ENCODE measurements around the gene METTL2A.
"Not testable (repeated sequence)": the region's sequence is repeated elsewhere in the genome, so short reads cannot be mapped to it uniquely, and the experiment has no call there.

The METTL2A gene

GRCh38 chr17:62423647-62424461 lies at the start of gene METTL2A:
TSS of gene METTL2A (plus strand) at chr17:62423897. CDS start at chr17:62423903, 6 bp downstream.
- DNase-seq = peak in 50 of 51 donors; percentile 8 to 87 (median 66)

- DNase-seq = no peak
Measured at GRCh38 chr17:62380253-62380652, 43.4 kb upstream of the METTL2A start, which contains the start of gene EFCAB3. TSS of gene EFCAB3 (plus strand) at chr17:62380553. CDS start at chr17:62382980, 2,427 bp downstream.

GRCh38 chr17:62381561-62381960 lies 42.1 kb upstream of the METTL2A start:
- no peak for DNase-seq

- no peak for DNase-seq
Measured at GRCh38 chr17:62388856-62389255, 34.8 kb upstream of the METTL2A start.

- DNase-seq = no peak
Measured at GRCh38 chr17:62392908-62393307, 30.8 kb upstream of the METTL2A start.

- no peak for DNase-seq
Measured at GRCh38 chr17:62398891-62399290, 24.8 kb upstream of the METTL2A start.

- no peak for DNase-seq
Measured at GRCh38 chr17:62405451-62405850, 18.2 kb upstream of the METTL2A start.

- not testable (repeated sequence) for DNase-seq
Measured at GRCh38 chr17:62413090-62413489, 10.6 kb upstream of the METTL2A start.

GRCh38 chr17:62426214-62426613 lies 2.5 kb downstream of the METTL2A start:
- DNase-seq = not testable (repeated sequence)

- DNase-seq = not testable (repeated sequence)
Measured at GRCh38 chr17:62435251-62435650, 11.6 kb downstream of the METTL2A start.

GRCh38 chr17:62441181-62441580 lies 17.5 kb downstream of the METTL2A start:
- DNase-seq = not testable (repeated sequence)

- DNase-seq = no peak
Measured at GRCh38 chr17:62444063-62444462, 20.4 kb downstream of the METTL2A start.

GRCh38 chr17:62445791-62446190 lies 22.1 kb downstream of the METTL2A start:
- not testable (repeated sequence) for DNase-seq

- not testable (repeated sequence) for DNase-seq
Measured at GRCh38 chr17:62452195-62452594, 28.5 kb downstream of the METTL2A start.

GRCh38 chr17:62453041-62453440 lies 29.3 kb downstream of the METTL2A start:
- DNase-seq = not testable (repeated sequence)

- DNase-seq = not testable (repeated sequence)
Measured at GRCh38 chr17:62453656-62454055, 30.0 kb downstream of the METTL2A start.

- peak in 10 of 51 donors; percentile 3 to 33 (median 11) for DNase-seq
Measured at GRCh38 chr17:62454111-62454510, 30.4 kb downstream of the METTL2A start.

GRCh38 chr17:62456016-62456415 lies 32.3 kb downstream of the METTL2A start:
- DNase-seq = no peak

- not testable (repeated sequence) for DNase-seq
Measured at GRCh38 chr17:62458483-62458882, 34.8 kb downstream of the METTL2A start.

GRCh38 chr17:62464422-62464821 lies 40.7 kb downstream of the METTL2A start:
- DNase-seq = not testable (repeated sequence)

GRCh38 chr17:62465271-62465670 lies 41.6 kb downstream of the METTL2A start:
- not testable (repeated sequence) for DNase-seq

GRCh38 chr17:62470666-62471379 lies 47.1 kb downstream of the METTL2A start:
- DNase-seq = peak in 35 of 51 donors; percentile 1 to 79 (median 19)

Data from hypothalamus (tissue), 51 donors.